ENCODE data around the gene IER5. TPM values are rescaled to one million over a fixed set of nuclear protein-coding genes. Genes with fewer than 3 reads are reported as not detected.

The IER5 gene
- total RNA-seq, 1 experiment from 2014 or later = 100 TPM

- CTCF ChIA-PET = interaction anchor here (0.6 to 0.8 kb wide), 2 partner anchors 12 to 118 kb away, joined by 3 to 8 read pairs; no protein-coding TSS in a partner anchor
- intact Hi-C loops (cut with micrococcal nuclease) = loop anchor here (1.0 to 2.0 kb wide), 2 partner anchors 15 to 37 kb away; no protein-coding TSS in a partner anchor
- H2AFZ ChIP-seq (ENCODE audit: low read length) = peak overlapping the region; percentile 54
- no peaks in the 10 kb centered on the region for H3F3A ChIP-seq (ENCODE audit: low read length, unreplicated experiment)
- no peak for TF ChIP-seq EZH2 (IDR thresholded peaks at IDR 0.05; ENCODE audit: low read length, unreplicated experiment)
- no peak for TF ChIP-seq EZH2phosphoT487 (IDR thresholded peaks at IDR 0.05; ENCODE audit: borderline replicate concordance, low read length)
- TF ChIP-seq CTCF (conservative IDR thresholded peaks at IDR 0.05; ENCODE audit: low read depth, low read length) = no peak
- no peaks in the 10 kb centered on the region for H3K36me3 ChIP-seq (ENCODE audit: low read depth, low read length)
- H4K20me1 ChIP-seq (ENCODE audit: low read length) = no peaks in the 10 kb centered on the region
- no TSS peak for BruUV-seq (replicated peaks)
- peak overlapping the region; percentile 90 for H3K4me2 ChIP-seq (ENCODE audit: low read length)
- peaks cover 64% of the 10 kb centered on the region for H3K4me1 ChIP-seq (ENCODE audit: insufficient read depth, low read length)
- ATAC-seq = peak; percentile 72
- peaks cover 24% of the 10 kb centered on the region for H3K79me2 ChIP-seq (ENCODE audit: low read length)
- H3K27me3 ChIP-seq (ENCODE audit: low read length) = no peaks in the 10 kb centered on the region
- POLR2A ChIA-PET (ENCODE audit: unreplicated experiment) = interaction anchor here (0.6 to 1.4 kb wide), 11 partner anchors 10 to 587 kb away, joined by 3 to 21 read pairs (median 3); partner anchors contain the start of gene STX6
- H3K4me3 ChIP-seq (ENCODE audit: low read length) = peak overlapping the region; percentile 68
- H3K9ac ChIP-seq (ENCODE audit: low read length) = peak overlapping the region; percentile 99
- peak overlapping the region; percentile 91 for H3K27ac ChIP-seq (ENCODE audit: low read length)
- H3K9me2 ChIP-seq (replicated peaks; ENCODE audit: low read length) = no peaks in the 10 kb centered on the region
- peak; percentile 85 for DNase-seq
- H3K9me3 ChIP-seq (ENCODE audit: low read length) = no peaks in the 10 kb centered on the region
These were observed 16.9 kb downstream of the IER5 start for GRCh38 chr1:181105134-181106021.

- H3K36me3 ChIP-seq (ENCODE audit: low read depth, low read length) = no peaks in the 10 kb centered on the region
- H3K27ac ChIP-seq (ENCODE audit: low read length) = peak overlapping the region; percentile 39
- no peaks in the 10 kb centered on the region for H3K27me3 ChIP-seq (ENCODE audit: low read length)
- ChIA-PET POLR2A (ENCODE audit: unreplicated experiment) (interaction anchor here (0.6 to 1.1 kb wide), 4 partner anchors 11 to 56 kb away, joined by 3 to 12 read pairs (median 6); no protein-coding TSS in a partner anchor), CTCF (no interaction called here)
- TF ChIP-seq EZH2phosphoT487 (IDR thresholded peaks at IDR 0.05; ENCODE audit: borderline replicate concordance, low read length) = no peak
- no peak for TF ChIP-seq CTCF (conservative IDR thresholded peaks at IDR 0.05; ENCODE audit: low read depth, low read length)
- TF ChIP-seq EZH2 (IDR thresholded peaks at IDR 0.05; ENCODE audit: low read length, unreplicated experiment) = no peak
- H3K79me2 ChIP-seq (ENCODE audit: low read length) = peaks cover 24% of the 10 kb centered on the region
- no peak for ATAC-seq
- H3F3A ChIP-seq (ENCODE audit: low read length, unreplicated experiment) = no peaks in the 10 kb centered on the region
- peaks cover 58% of the 10 kb centered on the region for H3K4me1 ChIP-seq (ENCODE audit: insufficient read depth, low read length)
- no peak overlapping the region for H2AFZ ChIP-seq (ENCODE audit: low read length)
- no peaks in the 10 kb centered on the region for H3K9me3 ChIP-seq (ENCODE audit: low read length)
- H3K9ac ChIP-seq (ENCODE audit: low read length) = peak overlapping the region; percentile 42
- no TSS peak for BruUV-seq (replicated peaks)
- peak overlapping the region; percentile 64; the same call in 1 of the 2 replicates for H3K4me2 ChIP-seq (ENCODE audit: low read length)
- no peaks in the 10 kb centered on the region for H4K20me1 ChIP-seq (ENCODE audit: low read length)
- H3K4me3 ChIP-seq (ENCODE audit: low read length) = no peak overlapping the region; the same call in 1 of the 2 replicates
- intact Hi-C loops (cut with micrococcal nuclease) = loop anchor here (1.0 kb wide), 1 partner anchor 36 kb away; no protein-coding TSS in a partner anchor
- no peaks in the 10 kb centered on the region for H3K9me2 ChIP-seq (replicated peaks; ENCODE audit: low read length)
- DNase-seq = no peak
These were observed 17.5 kb downstream of the IER5 start for GRCh38 chr1:181106022-181106312.
